HG03558 (cell line): Measurements from ENCODE around the gene GUK1.

Experiments
- ATAC-seq: cut with Tn5 transposase; IDR thresholded peaks from one replicate; pipeline ENCODE4 v1.9.1; 2021; ENCODE audit warnings: moderate number of reproducible peaks; ENCODE audit not compliant: unreplicated experiment; ENCODE audit errors: extremely low read depth

Gene GUK1

GRCh38 chr1:228194436-228194835, 54.4 kb downstream of the GUK1 start:
- ATAC-seq, result no peak

DNA sequence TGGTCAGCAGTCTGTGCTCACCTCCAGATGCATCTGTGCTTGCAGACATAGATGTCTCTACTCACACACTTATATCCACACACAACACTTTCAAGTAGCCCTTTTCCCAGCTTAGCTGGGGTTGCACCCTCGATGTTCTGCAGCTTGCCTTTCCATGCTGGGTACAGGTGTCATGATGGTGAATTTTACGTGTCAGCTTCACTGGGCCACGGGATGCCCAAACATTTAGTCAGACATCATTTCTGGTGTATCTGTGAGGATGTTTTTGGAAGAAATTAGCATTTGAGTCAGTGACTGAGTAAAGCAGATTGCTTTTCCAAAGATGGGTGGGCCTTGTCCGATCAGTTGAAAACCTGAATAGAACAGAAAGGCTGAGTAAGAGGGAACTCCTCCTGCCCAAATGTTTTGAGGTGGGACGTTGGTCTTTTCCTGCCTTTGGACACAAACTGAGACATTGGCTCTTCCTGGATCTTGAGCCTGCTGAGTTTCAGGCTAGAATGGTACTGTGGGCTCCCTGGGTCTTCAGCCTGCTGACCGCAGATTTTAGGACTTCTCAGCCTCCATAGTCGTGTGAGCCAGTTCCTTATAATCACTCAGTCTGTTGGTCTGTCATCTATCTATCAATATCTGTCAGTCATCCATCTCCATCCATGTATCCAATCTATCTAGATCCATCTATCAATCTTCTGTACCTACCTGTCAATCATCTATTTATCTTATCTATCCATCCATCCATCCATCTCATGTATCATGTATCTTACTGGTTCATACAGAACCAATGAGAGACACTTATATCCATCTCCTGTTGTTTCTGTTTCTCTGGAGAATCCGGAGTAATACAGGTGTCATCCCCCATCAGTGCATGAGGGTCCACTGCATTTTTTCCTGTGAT, 55.1 kb downstream of the GUK1 start:
- ATAC-seq, result no peak

- no peak for ATAC-seq
These were observed 57.6 kb downstream of the GUK1 start for GRCh38 chr1:228197555-228198147.
